Fibroblast of the aortic adventitia (primary cell): Measurements from ENCODE around the gene TTC31. TPM values are rescaled to one million over a fixed set of nuclear protein-coding genes. Genes with fewer than 3 reads are reported as not detected.

Source experiments
- DNase-seq: peaks from one replicate; pipeline ENCODE4 v3.0.0-alpha.2; 2010; ENCODE audit warnings: low read depth
- H3K4me3 ChIP-seq: 2 replicates; pipeline ENCODE4 v1.5.1; 2011; ENCODE audit warnings: low read depth, mild to moderate bottlenecking, control low read depth, low read length, moderate library complexity
- total RNA-seq: library from RNA; depleted of rRNA; stranded (reverse); fragments of >200 nt; gene quantifications from 2 replicates; pipeline ENCODE4 v1.2.3, GENCODE V29; 2012; ENCODE audit warnings: low replicate concordance
- TF ChIP-seq, protein P1 (sequence below): IDR thresholded peaks from 2 replicates; pipeline ENCODE4 v1.5.1; 2011; ENCODE audit warnings: mild to moderate bottlenecking, low read length, control low read depth, inconsistent platforms; ENCODE audit not compliant: insufficient read depth

TTC31 gene
- total RNA-seq, 1 donor, result 16.3 TPM

- TF ChIP-seq, protein P1, sequence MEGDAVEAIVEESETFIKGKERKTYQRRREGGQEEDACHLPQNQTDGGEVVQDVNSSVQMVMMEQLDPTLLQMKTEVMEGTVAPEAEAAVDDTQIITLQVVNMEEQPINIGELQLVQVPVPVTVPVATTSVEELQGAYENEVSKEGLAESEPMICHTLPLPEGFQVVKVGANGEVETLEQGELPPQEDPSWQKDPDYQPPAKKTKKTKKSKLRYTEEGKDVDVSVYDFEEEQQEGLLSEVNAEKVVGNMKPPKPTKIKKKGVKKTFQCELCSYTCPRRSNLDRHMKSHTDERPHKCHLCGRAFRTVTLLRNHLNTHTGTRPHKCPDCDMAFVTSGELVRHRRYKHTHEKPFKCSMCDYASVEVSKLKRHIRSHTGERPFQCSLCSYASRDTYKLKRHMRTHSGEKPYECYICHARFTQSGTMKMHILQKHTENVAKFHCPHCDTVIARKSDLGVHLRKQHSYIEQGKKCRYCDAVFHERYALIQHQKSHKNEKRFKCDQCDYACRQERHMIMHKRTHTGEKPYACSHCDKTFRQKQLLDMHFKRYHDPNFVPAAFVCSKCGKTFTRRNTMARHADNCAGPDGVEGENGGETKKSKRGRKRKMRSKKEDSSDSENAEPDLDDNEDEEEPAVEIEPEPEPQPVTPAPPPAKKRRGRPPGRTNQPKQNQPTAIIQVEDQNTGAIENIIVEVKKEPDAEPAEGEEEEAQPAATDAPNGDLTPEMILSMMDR, result no peak
- DNase-seq, result no peak
- no peak overlapping the region for H3K4me3 ChIP-seq
Measured at GRCh38 chr2:74515981-74516633, 33.2 kb downstream of the TTC31 start.

GRCh38 chr2:74516650-74517049, 33.8 kb downstream of the TTC31 start:
- TF ChIP-seq, protein P1, result no peak
- no peak overlapping the region for H3K4me3 ChIP-seq
- DNase-seq, result no peak

DNA sequence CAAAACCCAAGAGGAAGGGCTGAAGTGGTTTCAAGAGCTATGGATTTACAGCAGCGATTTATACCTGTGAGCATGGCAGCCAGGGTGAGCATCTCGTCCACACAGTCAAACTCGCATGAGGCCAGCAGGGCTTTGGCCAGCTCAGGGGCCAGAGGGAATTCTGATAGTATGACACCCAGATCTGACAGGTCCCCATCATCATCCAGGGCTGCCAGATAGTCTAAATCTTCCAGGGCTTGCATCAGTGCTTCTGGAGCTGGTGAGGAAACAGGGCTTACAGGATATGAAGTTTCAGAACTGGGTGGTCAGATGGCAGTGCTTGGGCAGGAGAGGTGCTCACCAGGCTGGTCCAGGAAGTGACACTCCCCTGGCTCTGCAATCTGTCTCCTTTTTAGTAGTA, 39.6 kb downstream of the TTC31 start:
- DNase-seq, result no peak
- H3K4me3 ChIP-seq, result no peak overlapping the region
- TF ChIP-seq, protein P1, result no peak

DNA sequence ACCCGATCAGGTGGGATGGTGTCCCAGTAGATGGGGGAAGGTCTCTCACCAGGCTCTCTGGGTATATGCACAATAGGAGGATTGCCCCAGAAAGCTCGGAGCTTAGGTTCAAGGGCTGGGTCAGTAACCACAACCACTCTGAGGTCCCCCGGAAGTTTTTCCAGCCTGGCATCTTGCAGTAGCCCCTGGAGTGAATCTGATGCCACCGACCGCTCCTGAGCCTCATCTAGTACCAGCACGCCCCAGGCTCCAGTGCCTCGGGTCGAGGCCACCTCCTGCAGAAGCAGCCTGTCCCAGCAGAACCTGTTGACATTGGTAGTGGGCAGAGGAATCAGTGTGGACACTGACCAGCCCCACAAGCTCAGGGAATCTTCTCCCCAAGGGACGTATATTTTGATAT, 41.1 kb downstream of the TTC31 start:
- no peak overlapping the region for H3K4me3 ChIP-seq
- no peak for DNase-seq
- TF ChIP-seq, protein P1, result no peak

- H3K4me3 ChIP-seq, result no peak overlapping the region
- TF ChIP-seq, protein P1, result no peak
- DNase-seq, result no peak
Measured at GRCh38 chr2:74524955-74525716, 42.3 kb downstream of the TTC31 start.

GRCh38 chr2:74525717-74526648, 43.1 kb downstream of the TTC31 start, which contains the start of gene DQX1:
TSS of gene DQX1 (minus strand) at chr2:74526231. CDS start at chr2:74525729, 502 bp downstream.
- TF ChIP-seq, protein P1, result no peak
- DNase-seq, result no peak
- no peak within 1 kb of the TSS for H3K4me3 ChIP-seq
